IMR-90 (cell line): ENCODE data around the gene KLHL29. TPM values are rescaled to one million over a fixed set of nuclear protein-coding genes. Genes with fewer than 3 reads are reported as not detected.

ENCODE experiments used
- ATAC-seq: fragments of 200-7000 bp; cut with Tn5 transposase; 2 replicates; pipeline ENCODE4 v1.9.1; 2020; ENCODE audit warnings: low read depth, mild to moderate bottlenecking, moderate library complexity
- BruUV-seq: library from RNA; stranded (reverse); fragments of 400-500 nt; replicated peaks from 2 replicates; lab custom pipeline; 2021; lab: Mats Ljungman, UMichigan
- CTCF ChIA-PET: fragments of 300-600 bp; formaldehyde crosslinking; extraction: SDS; loops from one replicate; lab custom pipeline; 2021; ENCODE audit warnings: antibody characterized with exemption; lab: Yijun Ruan, JAX
- POLR2A ChIA-PET: fragments of 300-600 bp; sonication (Branson Sonifier 250); formaldehyde crosslinking; loops from one replicate; lab custom pipeline; 2022; ENCODE audit warnings: antibody characterized with exemption; ENCODE audit not compliant: unreplicated experiment; lab: Charles Lee
- DNase-seq: peaks from one replicate; pipeline ENCODE4 v3.0.0; 2013
- H2AFZ ChIP-seq: replicated peaks from 2 replicates; pipeline ENCODE3; 2013; ENCODE audit warnings: low read length, mild to moderate bottlenecking; ENCODE audit not compliant: poor library complexity
- H2AK5ac ChIP-seq: 2 replicates; pipeline ENCODE4 v1.6.1; 2013; ENCODE audit warnings: low read depth, low read length, inconsistent platforms
- H2AK9ac ChIP-seq: replicated peaks from 2 replicates; pipeline ENCODE3; 2013; ENCODE audit warnings: mild to moderate bottlenecking, low read depth, low read length, moderate library complexity; ENCODE audit not compliant: poor library complexity
- H2BK120ac ChIP-seq: 2 replicates; pipeline ENCODE4 v1.6.1; 2013; ENCODE audit warnings: low read depth, low read length, inconsistent platforms
- H2BK15ac ChIP-seq: 3 replicates; pipeline ENCODE4 v1.6.1; 2013; ENCODE audit warnings: low read depth, low read length, inconsistent platforms
- H2BK20ac ChIP-seq: 2 replicates; pipeline ENCODE4 v1.6.1; 2013; ENCODE audit warnings: low read depth, mild to moderate bottlenecking, inconsistent platforms, low read length, moderate library complexity
- H2BK5ac ChIP-seq: 2 replicates; pipeline ENCODE4 v1.6.1; 2013; ENCODE audit warnings: mild to moderate bottlenecking, low read depth, low read length, inconsistent platforms; ENCODE audit not compliant: poor library complexity, severe bottlenecking
- H3K14ac ChIP-seq: replicated peaks from 2 replicates; pipeline ENCODE4 v1.6.1; 2013; ENCODE audit warnings: low read depth, low read length, inconsistent platforms
- H3K18ac ChIP-seq: 2 replicates; pipeline ENCODE4 v1.6.1; 2013; ENCODE audit warnings: low read depth, low read length, control low read depth
- H3K23ac ChIP-seq: 2 replicates; pipeline ENCODE4 v1.6.1; 2013; ENCODE audit warnings: low read depth, low read length, inconsistent platforms
- H3K27ac ChIP-seq: 2 replicates; pipeline ENCODE4 v1.5.1; 2013; ENCODE audit warnings: mild to moderate bottlenecking, control low read depth, low read length; ENCODE audit not compliant: insufficient read depth
- H3K27me3 ChIP-seq: 2 replicates; pipeline ENCODE4 v1.6.1; 2013; ENCODE audit warnings: low read length; ENCODE audit not compliant: control insufficient read depth, insufficient read depth
- H3K36me3 ChIP-seq: 2 replicates; pipeline ENCODE4 v1.6.1; 2013; ENCODE audit warnings: low read length, mixed read lengths; ENCODE audit not compliant: control insufficient read depth, insufficient read depth
- H3K4ac ChIP-seq: 2 replicates; pipeline ENCODE4 v1.6.1; 2013; ENCODE audit warnings: low read depth, low read length, inconsistent platforms
- H3K4me1 ChIP-seq: 2 replicates; pipeline ENCODE4 v1.6.1; 2013; ENCODE audit warnings: low read length, mixed read lengths; ENCODE audit not compliant: control insufficient read depth, insufficient read depth
- H3K4me2 ChIP-seq: 2 replicates; pipeline ENCODE4 v1.6.1; 2013; ENCODE audit warnings: low read depth, mild to moderate bottlenecking, control low read depth, low read length, moderate library complexity
- H3K4me3 ChIP-seq: 2 replicates; pipeline ENCODE4 v1.5.1; 2013; ENCODE audit warnings: low read depth, mild to moderate bottlenecking, control low read depth, low read length, moderate library complexity; ENCODE audit not compliant: insufficient read depth
- H3K56ac ChIP-seq: 2 replicates; pipeline ENCODE4 v1.6.1; 2013; ENCODE audit warnings: low read length, inconsistent platforms; ENCODE audit not compliant: insufficient read depth; ENCODE audit errors: extremely low read depth
- H3K79me1 ChIP-seq, 2 experiments: 2 replicates each; pipeline ENCODE4 v1.6.1; 2013; ENCODE audit warnings: low read length in 2 of 2, inconsistent platforms in 1 of 2, low read depth in 1 of 2
- H3K9ac ChIP-seq: 2 replicates; pipeline ENCODE4 v1.6.1; 2013; ENCODE audit warnings: low read depth, low read length, control low read depth
- H3K9me1 ChIP-seq: 2 replicates; pipeline ENCODE4 v1.6.1; 2013; ENCODE audit warnings: low read length, inconsistent platforms; ENCODE audit not compliant: insufficient read depth
- H3K9me3 ChIP-seq: 2 replicates; pipeline ENCODE4 v1.6.1; 2013; ENCODE audit warnings: low read length; ENCODE audit not compliant: control insufficient read depth, insufficient read depth
- H4K20me1 ChIP-seq: 2 replicates; pipeline ENCODE4 v1.6.1; 2013; ENCODE audit warnings: low read length, inconsistent platforms; ENCODE audit not compliant: insufficient read depth
- H4K5ac ChIP-seq: 2 replicates; pipeline ENCODE4 v1.6.1; 2013; ENCODE audit warnings: mild to moderate bottlenecking, low read depth, low read length, control low read depth
- H4K8ac ChIP-seq, 2 experiments: 2 replicates each; pipeline ENCODE4 v1.6.1; 2013; ENCODE audit warnings: low read depth in 2 of 2, low read length in 2 of 2, control low read depth in 1 of 2, inconsistent platforms in 1 of 2
- H4K91ac ChIP-seq: 2 replicates; pipeline ENCODE4 v1.6.1; 2013; ENCODE audit warnings: low read depth, low read length, inconsistent platforms; ENCODE audit not compliant: insufficient read depth
- BHLHE40 ChIP-seq: fragments of 150-350 bp; IDR thresholded peaks from 2 replicates; pipeline ENCODE4 v1.6.1; 2016; ENCODE audit warnings: mild to moderate bottlenecking, low read depth, low read length
- CEBPB ChIP-seq: IDR thresholded peaks from 2 replicates; pipeline ENCODE4 v1.6.1; 2012; ENCODE audit warnings: low read depth, low read length, improper control_type of control experiment
- CHD1 ChIP-seq: IDR thresholded peaks from 2 replicates; pipeline ENCODE4 v1.6.1; 2012; ENCODE audit warnings: low read depth, low read length, improper control_type of control experiment
- FOS ChIP-seq: fragments of 150-350 bp; IDR thresholded peaks from 2 replicates; pipeline ENCODE4 v1.6.1; 2016; ENCODE audit warnings: low read depth, low read length
- MAFK ChIP-seq: IDR thresholded peaks from 2 replicates; pipeline ENCODE4 v1.6.1; 2012; ENCODE audit warnings: low read depth, low read length, improper control_type of control experiment
- MAZ ChIP-seq: IDR thresholded peaks from 2 replicates; pipeline ENCODE4 v1.6.1; 2012; ENCODE audit warnings: low read depth, mild to moderate bottlenecking, low read length, improper control_type of control experiment, moderate library complexity, borderline replicate concordance
- MXI1 ChIP-seq: IDR thresholded peaks from 2 replicates; pipeline ENCODE4 v1.6.1; 2012; ENCODE audit warnings: low read depth, mild to moderate bottlenecking, low read length, moderate library complexity, borderline replicate concordance
- POLR2A ChIP-seq: IDR thresholded peaks from 2 replicates; pipeline ENCODE4 v1.6.1; 2012; ENCODE audit warnings: mild to moderate bottlenecking, low read depth, low read length
- RAD21 ChIP-seq: IDR thresholded peaks from 2 replicates; pipeline ENCODE4 v1.6.1; 2012; ENCODE audit warnings: low read length, improper control_type of control experiment
- RFX5 ChIP-seq: IDR thresholded peaks from 2 replicates; pipeline ENCODE4 v1.8.0; 2012; ENCODE audit warnings: low read depth, mild to moderate bottlenecking, low read length, moderate library complexity
- WGBS, 2 experiments: methylation state at CpG; one replicate each; pipeline versions ENCODE4 v1.1.5 to v1.1.7; 2013; ENCODE audit warnings: missing lambda C conversion rate in 2 of 2; ENCODE audit not compliant: insufficient read length in 1 of 2; ENCODE audit errors: extremely low coverage in 2 of 2; 5-methylcytosine and 5-hydroxymethylcytosine counted together
- dilution Hi-C: fragments of 300-500 bp; cut with HindIII; formaldehyde crosslinking; loops from one replicate; pipeline ENCODE4 v1.14.3; 2018; ENCODE audit warnings: low sequenced_read_pairs; ENCODE audit not compliant: unreplicated experiment
- in situ Hi-C: fragments of 300-500 bp; cut with MboI; formaldehyde crosslinking; loops from 3 replicates; pipeline ENCODE4 v1.14.3; 2019; ENCODE audit warnings: low sequenced_read_pairs, inconsistent platforms, mixed read lengths
- intact Hi-C: fragments of 100-400 bp; cut with micrococcal nuclease; formaldehyde crosslinking; loops from 2 replicates; pipeline ENCODE4 v1.10.0; 2022
- polyA plus RNA-seq, 3 experiments: library from polyadenylated mRNA; depleted of rRNA; stranded (reverse); fragments of >200 nt; gene quantifications; 2 replicates each; pipeline ENCODE4 v1.2.3, GENCODE V29; 2012; ENCODE audit warnings: low replicate concordance in 1 of 3
- total RNA-seq: library from RNA; depleted of rRNA; stranded (reverse); fragments of >200 nt; gene quantifications from 2 replicates; pipeline ENCODE4 v1.2.3, GENCODE V29; 2012
- TF ChIP-seq, protein P1 (sequence below): fragments of 150-350 bp; IDR thresholded peaks from 2 replicates; pipeline ENCODE4 v1.6.1; 2016; ENCODE audit warnings: low read depth, mild to moderate bottlenecking, low read length, moderate library complexity, borderline replicate concordance
- TF ChIP-seq, protein P2 (sequence below): fragments of 150-350 bp; IDR thresholded peaks from 2 replicates; pipeline ENCODE4 v1.6.1; 2017; ENCODE audit warnings: mild to moderate bottlenecking, antibody characterized with exemption, low read length, low read depth

KLHL29 gene
- total and polyA plus RNA-seq, 2 of the 4 experiments (the other 2 are of a cell fraction), result 2.0 to 8.0 TPM

DNA sequence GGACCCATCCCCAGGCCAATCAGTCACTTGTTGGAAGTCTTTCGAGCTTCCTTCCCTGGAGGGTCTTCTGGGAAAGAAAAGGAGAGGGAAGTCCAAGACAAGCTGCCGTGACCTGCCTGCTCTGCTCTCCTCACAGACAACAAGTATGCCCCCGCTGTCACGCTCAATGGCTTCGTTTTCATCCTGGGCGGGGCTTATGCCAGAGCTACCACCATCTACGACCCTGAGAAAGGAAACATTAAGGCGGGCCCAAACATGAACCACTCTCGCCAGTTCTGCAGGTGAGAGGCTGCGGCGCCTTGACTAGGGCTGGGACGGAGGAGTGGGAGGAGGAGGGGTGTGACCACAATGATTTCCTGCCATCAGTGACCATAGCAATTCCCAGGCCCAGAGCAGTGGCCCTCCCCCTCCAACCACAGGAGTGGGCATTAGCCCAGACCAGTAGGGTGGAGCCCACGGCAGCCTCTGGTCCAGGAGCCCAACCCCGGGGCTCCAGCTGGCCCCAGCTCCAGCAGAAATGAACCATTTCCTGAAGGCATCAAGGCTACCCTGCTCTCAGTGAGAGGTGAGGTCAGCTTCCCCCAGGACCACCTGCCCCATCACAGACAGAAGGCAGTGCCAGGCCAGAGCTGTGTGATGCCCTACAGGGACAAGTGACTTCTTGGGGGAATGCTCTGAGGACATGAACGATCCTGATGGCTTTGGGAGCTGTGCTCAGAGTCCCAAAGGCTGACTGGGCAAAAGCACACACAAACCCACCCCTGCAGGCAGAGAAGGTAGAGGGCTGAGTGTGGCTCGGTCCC lies 318.8 kb downstream of the KLHL29 start:
- no peak overlapping the region for H3K9ac ChIP-seq
- H2BK120ac ChIP-seq, result no peak overlapping the region
- H3K4me3 ChIP-seq, result no peak overlapping the region
- no peak overlapping the region for H2AFZ ChIP-seq
- no peak overlapping the region for H3K18ac ChIP-seq
- H3K9me3 ChIP-seq, result peaks cover 3% of the 10 kb centered on the region; the same call in 1 of the 2 replicates
- H4K20me1 ChIP-seq, result no peaks in the 10 kb centered on the region; the same call in 1 of the 2 replicates
- no peak overlapping the region for H4K91ac ChIP-seq
- TF ChIP-seq BHLHE40, result no peak
- no peak for TF ChIP-seq MAFK
- TF ChIP-seq, protein P1, sequence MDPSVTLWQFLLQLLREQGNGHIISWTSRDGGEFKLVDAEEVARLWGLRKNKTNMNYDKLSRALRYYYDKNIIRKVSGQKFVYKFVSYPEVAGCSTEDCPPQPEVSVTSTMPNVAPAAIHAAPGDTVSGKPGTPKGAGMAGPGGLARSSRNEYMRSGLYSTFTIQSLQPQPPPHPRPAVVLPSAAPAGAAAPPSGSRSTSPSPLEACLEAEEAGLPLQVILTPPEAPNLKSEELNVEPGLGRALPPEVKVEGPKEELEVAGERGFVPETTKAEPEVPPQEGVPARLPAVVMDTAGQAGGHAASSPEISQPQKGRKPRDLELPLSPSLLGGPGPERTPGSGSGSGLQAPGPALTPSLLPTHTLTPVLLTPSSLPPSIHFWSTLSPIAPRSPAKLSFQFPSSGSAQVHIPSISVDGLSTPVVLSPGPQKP, result no peak
- no peak for TF ChIP-seq CEBPB
- TF ChIP-seq FOS, result no peak
- TF ChIP-seq, protein P2, sequence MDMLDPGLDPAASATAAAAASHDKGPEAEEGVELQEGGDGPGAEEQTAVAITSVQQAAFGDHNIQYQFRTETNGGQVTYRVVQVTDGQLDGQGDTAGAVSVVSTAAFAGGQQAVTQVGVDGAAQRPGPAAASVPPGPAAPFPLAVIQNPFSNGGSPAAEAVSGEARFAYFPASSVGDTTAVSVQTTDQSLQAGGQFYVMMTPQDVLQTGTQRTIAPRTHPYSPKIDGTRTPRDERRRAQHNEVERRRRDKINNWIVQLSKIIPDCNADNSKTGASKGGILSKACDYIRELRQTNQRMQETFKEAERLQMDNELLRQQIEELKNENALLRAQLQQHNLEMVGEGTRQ, result no peak
- no peak for TF ChIP-seq RFX5
- no peak for TF ChIP-seq POLR2A
- TF ChIP-seq RAD21, result no peak
- no peak for TF ChIP-seq CHD1
- TF ChIP-seq MAZ, result no peak
- TF ChIP-seq MXI1, result no peak
- in situ Hi-C loops, result no loop called here
- H3K4me2 ChIP-seq, result no peak overlapping the region
- H3K23ac ChIP-seq, result 0 out of 2 replicates have a peak overlapping the region, but pooled peaks have one; percentile 33
- dilution Hi-C loops, result no loop called here
- H4K5ac ChIP-seq, result no peak overlapping the region
- peaks cover 53% of the 10 kb centered on the region for H3K36me3 ChIP-seq
- BruUV-seq, result no TSS peak
- no peak overlapping the region for H3K27ac ChIP-seq
- H2BK5ac ChIP-seq, result no peak overlapping the region
- ChIA-PET POLR2A (no interaction called here), CTCF (no interaction called here)
- H3K79me1 ChIP-seq, result peaks cover 3 to 22% of the 10 kb centered on the region in 2 experiments; a peak in 1 of 4 replicates
- H3K4me1 ChIP-seq, result peaks cover 9% of the 10 kb centered on the region
- WGBS, 2 experiments, result no CpG with 5 or more reads among the region's 16 CpGs
- peaks cover 20% of the 10 kb centered on the region for H3K9me1 ChIP-seq
- H4K8ac ChIP-seq, result no peak overlapping the region
- no peak overlapping the region for H3K4ac ChIP-seq
- no peak overlapping the region for H3K56ac ChIP-seq
- no peak overlapping the region for H3K14ac ChIP-seq
- peak overlapping the region; percentile 58; the same call in 1 of the 2 replicates for H2AK5ac ChIP-seq
- H2AK9ac ChIP-seq, result no peak overlapping the region
- ATAC-seq (no peak), DNase-seq (no peak)
- H2BK20ac ChIP-seq, result no peak overlapping the region
- intact Hi-C loops, result no loop called here
- no peaks in the 10 kb centered on the region for H3K27me3 ChIP-seq
- no peak overlapping the region for H2BK15ac ChIP-seq
